Mucosa of descending colon (tissue), 3 donors: ENCODE measurements around the gene FEZF1. TPM values are rescaled to one million over a fixed set of nuclear protein-coding genes. Genes with fewer than 3 reads are reported as not detected.

ENCODE experiments used
- ATAC-seq: fragments of 200-7000 bp; cut with Tn5 transposase; one replicate; pipeline ENCODE4 v1.9.1; 2020; ENCODE audit warnings: mild to moderate bottlenecking, moderate library complexity
- DNase-seq, 3 donors: peaks; one replicate each; pipeline ENCODE4 v3.0.0-alpha.2; 2020
- H3K36me3 ChIP-seq: fragments of 200-600 bp; one replicate; pipeline ENCODE4 v1.8.0; 2021; ENCODE audit warnings: low read depth, mild to moderate bottlenecking
- H3K4me1 ChIP-seq: fragments of 200-600 bp; one replicate; pipeline ENCODE4 v1.8.0; 2021; ENCODE audit warnings: low read depth, mild to moderate bottlenecking
- H3K4me3 ChIP-seq: fragments of 200-600 bp; one replicate; pipeline ENCODE4 v1.8.0; 2021; ENCODE audit warnings: mild to moderate bottlenecking
- H3K9me3 ChIP-seq: fragments of 200-600 bp; one replicate; pipeline ENCODE4 v1.8.0; 2021; ENCODE audit warnings: mild to moderate bottlenecking
- CTCF ChIP-seq: fragments of 200-600 bp; IDR thresholded peaks from one replicate; pipeline ENCODE4 v1.8.0; 2022; ENCODE audit warnings: antibody characterized with exemption, mild to moderate bottlenecking
- intact Hi-C, 2 donors: fragments of 100-400 bp; cut with DNase I in 1 of 2; cut with micrococcal nuclease in 1 of 2; formaldehyde crosslinking; loops; one replicate each; pipeline versions ENCODE4 v1.11.0 to v1.11.1; 2022; cut with DNase I, micrococcal nuclease
- total RNA-seq, 3 donors: library from RNA; stranded (reverse); fragmentation: NEBNext Ultra II Directional in 2 of 3; extraction: Animal tissue kit (Norgen Biotek cat#: 25700) in 2 of 3; gene quantifications; one replicate each; pipeline versions ENCODE4 v1.2.1 to v1.2.4, GENCODE V29; 2021 to 2023
- donor health status: DM: no; HTN: no; CAD: no; lungs with moderate emphysema.
- donor health status: DM: no; HTN: no; CAD: no.
- donor health status: DM: no; HTN: yes; CAD: no.

The FEZF1 gene
- total RNA-seq, 3 donors from 2014 or later, result not detected

GRCh38 chr7:122305475-122306319 lies 1.1 kb upstream of the FEZF1 start:
- Histone ChIP-seq H3K36me3 (no peaks in the 10 kb centered on the region), H3K4me1 (peaks cover 29% of the 10 kb centered on the region), H3K9me3 (no peaks in the 10 kb centered on the region), H3K4me3 (no peak overlapping the region)
- TF ChIP-seq CTCF, result no peak
- DNase-seq (peak in 2 of 3 donors; percentile 38 to 42), ATAC-seq (peak; percentile 48)
- intact Hi-C loops, result no loop called here

GRCh38 chr7:122304996-122305421 lies 459 bp upstream of the FEZF1 start:
- TF ChIP-seq CTCF, result no peak
- peak in 1 of 3 donors; percentile 23 for DNase-seq
- no peaks in the 10 kb centered on the region for H3K36me3 ChIP-seq
- H3K4me3 ChIP-seq, result no peak overlapping the region
- intact Hi-C loops, result no loop called here
- H3K4me1 ChIP-seq, result peaks cover 26% of the 10 kb centered on the region
- H3K9me3 ChIP-seq, result no peaks in the 10 kb centered on the region
- ATAC-seq, result peak; percentile 26

- Histone ChIP-seq H3K9me3 (no peaks in the 10 kb centered on the region), H3K4me3 (no peak overlapping the region), H3K4me1 (peaks cover 30% of the 10 kb centered on the region), H3K36me3 (no peaks in the 10 kb centered on the region)
- intact Hi-C loops, result no loop called here
- TF ChIP-seq CTCF, result no peak
- ATAC-seq (peak; percentile 26), DNase-seq (peak in 2 of 3 donors; percentile 24 to 41)
Observed at GRCh38 chr7:122303531-122304318, 825 bp downstream of the FEZF1 start.

- Histone ChIP-seq H3K4me3 (no peak overlapping the region), H3K36me3 (no peaks in the 10 kb centered on the region), H3K9me3 (no peaks in the 10 kb centered on the region), H3K4me1 (peaks cover 30% of the 10 kb centered on the region)
- intact Hi-C loops, result no loop called here
- no peak for DNase-seq
- ATAC-seq, result no peak
- no peak for TF ChIP-seq CTCF
Observed at GRCh38 chr7:122302761-122303530, 1.6 kb downstream of the FEZF1 start.
